ENCODE results near the gene TTC34. TPM values are rescaled to one million over a fixed set of nuclear protein-coding genes. Genes with fewer than 3 reads are reported as not detected.
A peak's percentile ranks its signal among the peaks of the same experiment; 100 is the strongest.

The TTC34 gene
- total and polyA plus RNA-seq, 10 of the 15 experiments (the other 5 are each of a cell fraction or from before 2014, with no cell fraction given) = 0.03 to 0.49 (median 0.05) TPM; not detected in 2

- Histone ChIP-seq H3K4me3 (peak within 1 kb of the TSS; percentile 81), H3K79me2 (ENCODE audit: control insufficient read depth, insufficient read depth, low read length) (peaks cover 4% of the 10 kb centered on the region), H3K4me2 (ENCODE audit: control insufficient read depth, insufficient read depth) (peak within 1 kb of the TSS; percentile 96), H3K36me3 (ENCODE audit: control insufficient read depth in 2 of 2, insufficient read depth in 2 of 2, low read length in 1 of 2) (0 out of 4 replicates have a peak, but pooled peaks cover 0 to 2% of the 10 kb centered on the region in 2 experiments), H3K4me1 (ENCODE audit: control insufficient read depth, insufficient read depth, low read length) (peaks cover 24% of the 10 kb centered on the region), H4K20me1 (ENCODE audit: control insufficient read depth, insufficient read depth) (no peaks in the 10 kb centered on the region), H3K9ac (ENCODE audit: control insufficient read depth, insufficient read depth, low read length) (peak within 1 kb of the TSS; percentile 89), H3K27me3 (replicated peaks in 1 of 2; ENCODE audit: control insufficient read depth in 2 of 2, insufficient read depth in 2 of 2, low read length in 1 of 2) (no peaks in the 10 kb centered on the region), H3K9me3 (replicated peaks; ENCODE audit: control insufficient read depth, insufficient read depth, low read length) (no peaks in the 10 kb centered on the region), H3K27ac (ENCODE audit: control insufficient read depth, insufficient read depth) (peak within 1 kb of the TSS; percentile 97), H2AFZ (ENCODE audit: control insufficient read depth, low read depth, low read length) (peak within 1 kb of the TSS; percentile 74)
- ChIA-PET CTCF (interaction anchor here (0.8 to 7.2 kb wide), 7 partner anchors 9 to 173 kb away, joined by 3 to 54 read pairs (median 5); partner anchors contain the start of genes PEX10 and TNFRSF14), POLR2A (interaction anchor here (0.7 to 6.5 kb wide), 9 partner anchors 9 to 173 kb away, joined by 3 to 61 read pairs (median 9); partner anchors contain the start of genes PANK4, PEX10 and TNFRSF14), SMC1A (ENCODE audit: uncharacterized antibody, unreplicated experiment) (interaction anchor here (1.2 to 5.0 kb wide), 9 partner anchors 9 to 392 kb away, joined by 3 to 39 read pairs (median 6); partner anchors contain the start of genes FAAP20, PANK4 and TNFRSF14), RAD21 (ENCODE audit: unreplicated experiment) (interaction anchor here (0.9 to 6.1 kb wide), 8 partner anchors 9 to 1091 kb away, joined by 3 to 54 read pairs (median 12); partner anchors contain the start of genes PANK4 and TNFRSF14)
- intact Hi-C loops (cut with micrococcal nuclease; ENCODE audit: unreplicated experiment) (loop anchor here (2.0 kb wide), 1 partner anchor 56 kb away; no protein-coding TSS in a partner anchor), in situ Hi-C loops (cut with MboI) (no loop called here)
- FAIRE-seq = peak; percentile 35
- peak; percentile 91 for ATAC-seq
- WGBS (ENCODE audit: insufficient coverage, insufficient replicate concordance, low lambda C conversion rate, missing lambda C conversion rate) = under 1% methylated on average over 26 of the region's 107 CpGs
- peak; percentile 83 for DNase-seq (ENCODE audit: low read depth, low spot score)
- no TSS peak for BruUV-seq (replicated peaks)
- TF ChIP-seq HDGF (IDR thresholded peaks at IDR 0.05) (peak; percentile 87), LARP7 (IDR thresholded peaks at IDR 0.05) (peak; percentile 38; the same call in 1 of the 2 replicates), REST (IDR thresholded peaks at IDR 0.05; ENCODE audit: low read depth, low read length) (peak; percentile 73), RELA (IDR thresholded peaks at IDR 0.05; ENCODE audit: borderline replicate concordance, partially characterized antibody) (peak; percentile 30), MXI1 (IDR thresholded peaks at IDR 0.05; ENCODE audit: low read depth, low read length) (0 out of 2 replicates have a peak, but pooled peaks have one; percentile 29), GATAD2B (conservative IDR thresholded peaks at IDR 0.05; ENCODE audit: low read depth) (peak; percentile 51), BACH1 (IDR thresholded peaks at IDR 0.05; ENCODE audit: borderline replicate concordance) (peak; percentile 41; the same call in 1 of the 2 replicates), SMAD1 (IDR thresholded peaks at IDR 0.05; ENCODE audit: low read depth, partially characterized antibody) (no peak), POLR2A (IDR thresholded peaks at IDR 0.05; ENCODE audit: low read depth, low read length) (peak; percentile 82), SMARCA5 (IDR thresholded peaks at IDR 0.05) (peak; percentile 43; the same call in 1 of the 2 replicates), NRF1 (conservative IDR thresholded peaks at IDR 0.05; ENCODE audit: low read depth, low read length) (peak; percentile 39; the same call in 1 of the 2 replicates), HSF1 (IDR thresholded peaks at IDR 0.05; ENCODE audit: low read depth, low read length) (no peak), RFX5 (IDR thresholded peaks at IDR 0.05; ENCODE audit: low read depth, low read length) (no peak), EED (IDR thresholded peaks at IDR 0.05; ENCODE audit: low read depth) (no peak), TAF1 (IDR thresholded peaks at IDR 0.05; ENCODE audit: borderline replicate concordance, low read depth, low read length) (peak; percentile 51; the same call in 1 of the 2 replicates)
These were observed 215.1 kb downstream of the TTC34 start, which contains the start of gene PRXL2B for GRCh38 chr1:2586154-2587070. PRXL2B (plus strand) TSS chr1:2586777; CDS start chr1:2586886, 109 bp downstream.

Data from GM12878 (cell line).